HG02970 (cell line): ENCODE measurements around the gene SERBP1.
"Not testable (repeated sequence)": the region's sequence is repeated elsewhere in the genome, so short reads cannot be mapped to it uniquely, and the experiment has no call there.

Experiments used
- ATAC-seq: cut with Tn5 transposase; IDR thresholded peaks from one replicate; pipeline ENCODE4 v1.9.1; 2021; ENCODE audit warnings: mild to moderate bottlenecking, moderate library complexity, moderate number of reproducible peaks; ENCODE audit not compliant: unreplicated experiment, low FRiP score

Gene SERBP1

GRCh38 chr1:67430358-67431155 lies at the start of gene SERBP1:
SERBP1 (minus strand) TSS chr1:67430402; CDS start chr1:67430300, 102 bp downstream.
- ATAC-seq = peak; percentile 92

- ATAC-seq = no peak
Observed at GRCh38 chr1:67479146-67479891, 49.1 kb upstream of the SERBP1 start.

GRCh38 chr1:67476906-67477305 lies 46.7 kb upstream of the SERBP1 start:
- ATAC-seq = no peak

GRCh38 chr1:67476006-67476482 lies 45.8 kb upstream of the SERBP1 start:
- no peak for ATAC-seq

- ATAC-seq = no peak
Observed at GRCh38 chr1:67472056-67472455, 41.9 kb upstream of the SERBP1 start.

GRCh38 chr1:67469431-67469830 lies 39.2 kb upstream of the SERBP1 start:
- ATAC-seq = no peak

GRCh38 chr1:67468066-67468718 lies 38.0 kb upstream of the SERBP1 start:
- ATAC-seq = no peak

- no peak for ATAC-seq
Observed at GRCh38 chr1:67465375-67465774, 35.2 kb upstream of the SERBP1 start.

GRCh38 chr1:67464746-67465145 lies 34.5 kb upstream of the SERBP1 start:
- no peak for ATAC-seq

- no peak for ATAC-seq
Observed at GRCh38 chr1:67464058-67464457, 33.9 kb upstream of the SERBP1 start.

- ATAC-seq = no peak
Observed at GRCh38 chr1:67463298-67463955, 33.2 kb upstream of the SERBP1 start.

- ATAC-seq = no peak
Observed at GRCh38 chr1:67460676-67461500, 30.7 kb upstream of the SERBP1 start.

- no peak for ATAC-seq
Observed at GRCh38 chr1:67459068-67459467, 28.9 kb upstream of the SERBP1 start.

- no peak for ATAC-seq
Observed at GRCh38 chr1:67458663-67459062, 28.5 kb upstream of the SERBP1 start.

GRCh38 chr1:67457247-67457646 lies 27.0 kb upstream of the SERBP1 start:
- no peak for ATAC-seq

GRCh38 chr1:67451815-67452214 lies 21.6 kb upstream of the SERBP1 start:
- no peak for ATAC-seq

- ATAC-seq = no peak
Observed at GRCh38 chr1:67451356-67451755, 21.2 kb upstream of the SERBP1 start.

GRCh38 chr1:67446893-67447292 lies 16.7 kb upstream of the SERBP1 start:
- ATAC-seq = no peak

GRCh38 chr1:67446014-67446413 lies 15.8 kb upstream of the SERBP1 start:
- not testable (repeated sequence) for ATAC-seq
